Lower lobe of right lung (tissue), 2 donors: ENCODE measurements around the gene ZCCHC3. TPM values are rescaled to one million over a fixed set of nuclear protein-coding genes. Genes with fewer than 3 reads are reported as not detected.

Experiments used
- ATAC-seq, 2 donors: fragments of 200-7000 bp; cut with Tn5 transposase; one replicate each; pipeline ENCODE4 v1.9.1; 2020 to 2022; ENCODE audit warnings: mild to moderate bottlenecking in 2 of 2, moderate library complexity in 2 of 2
- DNase-seq: peaks from one replicate; pipeline ENCODE4 v3.0.0-alpha.2; 2020
- H3K27ac ChIP-seq: fragments of 200-600 bp; one replicate; pipeline ENCODE4 v1.8.0; 2022
- H3K27me3 ChIP-seq: fragments of 200-600 bp; one replicate; pipeline ENCODE4 v1.8.0; 2022; ENCODE audit warnings: low read depth
- H3K36me3 ChIP-seq: fragments of 200-600 bp; one replicate; pipeline ENCODE4 v1.8.0; 2022; ENCODE audit warnings: mild to moderate bottlenecking
- H3K4me1 ChIP-seq: fragments of 200-600 bp; one replicate; pipeline ENCODE4 v1.8.0; 2022
- H3K4me3 ChIP-seq: fragments of 200-600 bp; one replicate; pipeline ENCODE4 v1.8.0; 2022; ENCODE audit warnings: mild to moderate bottlenecking
- H3K9me3 ChIP-seq: fragments of 200-600 bp; one replicate; pipeline ENCODE4 v1.8.0; 2022
- intact Hi-C: fragments of 100-400 bp; cut with DNase I; formaldehyde crosslinking; loops from one replicate; pipeline ENCODE4 v1.11.0; 2022
- total RNA-seq: library from RNA; stranded (reverse); fragmentation: NEBNext Ultra II Directional; extraction: Animal tissue kit (Norgen Biotek cat#: 25700); gene quantifications from one replicate; pipeline ENCODE4 v1.2.1, GENCODE V29; 2021
- TF ChIP-seq, protein P1 (sequence below): fragments of 200-600 bp; IDR thresholded peaks from one replicate; pipeline ENCODE4 v1.8.0; 2022; ENCODE audit warnings: antibody characterized with exemption, mild to moderate bottlenecking
- donor health status: DM: no; HTN: yes; CAD: no; lungs with severe emphysema.

The ZCCHC3 gene
- total RNA-seq, 1 donor from 2014 or later: 15.6 TPM

DNA sequence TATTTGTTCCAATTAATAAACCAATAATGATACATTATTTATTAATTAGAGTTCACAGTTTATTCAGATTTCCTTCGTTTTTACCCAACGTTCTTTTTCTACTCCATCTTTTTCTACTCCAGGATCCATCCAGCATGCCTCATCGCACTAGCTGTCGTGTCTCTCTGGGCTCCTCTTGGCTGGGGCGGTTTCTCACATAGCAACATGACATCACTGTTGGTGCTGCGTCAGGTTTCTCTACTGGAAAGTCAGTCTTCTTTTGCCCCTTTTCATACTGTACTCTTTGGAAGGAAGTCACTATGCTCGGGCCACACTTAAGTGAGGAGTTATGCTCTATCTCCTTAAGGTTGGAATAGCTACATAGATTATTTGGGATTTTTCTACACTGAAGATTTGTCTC lies 14.2 kb downstream of the ZCCHC3 start:
- TF ChIP-seq, protein P1, sequence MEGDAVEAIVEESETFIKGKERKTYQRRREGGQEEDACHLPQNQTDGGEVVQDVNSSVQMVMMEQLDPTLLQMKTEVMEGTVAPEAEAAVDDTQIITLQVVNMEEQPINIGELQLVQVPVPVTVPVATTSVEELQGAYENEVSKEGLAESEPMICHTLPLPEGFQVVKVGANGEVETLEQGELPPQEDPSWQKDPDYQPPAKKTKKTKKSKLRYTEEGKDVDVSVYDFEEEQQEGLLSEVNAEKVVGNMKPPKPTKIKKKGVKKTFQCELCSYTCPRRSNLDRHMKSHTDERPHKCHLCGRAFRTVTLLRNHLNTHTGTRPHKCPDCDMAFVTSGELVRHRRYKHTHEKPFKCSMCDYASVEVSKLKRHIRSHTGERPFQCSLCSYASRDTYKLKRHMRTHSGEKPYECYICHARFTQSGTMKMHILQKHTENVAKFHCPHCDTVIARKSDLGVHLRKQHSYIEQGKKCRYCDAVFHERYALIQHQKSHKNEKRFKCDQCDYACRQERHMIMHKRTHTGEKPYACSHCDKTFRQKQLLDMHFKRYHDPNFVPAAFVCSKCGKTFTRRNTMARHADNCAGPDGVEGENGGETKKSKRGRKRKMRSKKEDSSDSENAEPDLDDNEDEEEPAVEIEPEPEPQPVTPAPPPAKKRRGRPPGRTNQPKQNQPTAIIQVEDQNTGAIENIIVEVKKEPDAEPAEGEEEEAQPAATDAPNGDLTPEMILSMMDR: no peak
- DNase-seq: no peak
- intact Hi-C loops: no loop called here
- H3K27ac ChIP-seq: no peak overlapping the region
- H3K9me3 ChIP-seq: no peaks in the 10 kb centered on the region
- no peak for ATAC-seq
- H3K4me1 ChIP-seq: peaks cover 26% of the 10 kb centered on the region
- H3K4me3 ChIP-seq: no peak overlapping the region
- no peaks in the 10 kb centered on the region for H3K36me3 ChIP-seq
- no peaks in the 10 kb centered on the region for H3K27me3 ChIP-seq

DNA sequence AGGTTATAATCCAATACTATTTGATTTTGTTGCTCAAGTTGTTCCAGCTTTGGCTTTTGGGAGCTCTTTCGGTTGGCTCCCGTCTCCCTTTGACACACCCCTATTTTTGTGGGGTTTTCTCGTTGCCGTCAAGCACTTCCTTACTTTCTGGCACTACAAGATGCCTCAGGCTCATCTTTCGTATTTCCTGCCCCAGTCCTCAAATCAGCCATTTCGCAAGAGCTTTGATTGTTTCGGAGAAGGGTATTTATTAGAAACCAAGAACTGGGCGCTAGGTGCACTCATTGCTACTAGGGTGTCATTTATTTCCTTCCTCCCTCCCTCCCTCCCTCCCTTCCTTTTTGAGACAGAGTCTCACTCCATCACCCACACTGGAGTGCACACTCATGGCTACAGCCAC lies 14.7 kb downstream of the ZCCHC3 start:
- peaks cover 26% of the 10 kb centered on the region for H3K4me1 ChIP-seq
- H3K27ac ChIP-seq: no peak overlapping the region
- intact Hi-C loops: no loop called here
- DNase-seq (no peak), ATAC-seq (no peak)
- H3K9me3 ChIP-seq: no peaks in the 10 kb centered on the region
- no peaks in the 10 kb centered on the region for H3K36me3 ChIP-seq
- TF ChIP-seq, protein P1: no peak
- H3K27me3 ChIP-seq: no peaks in the 10 kb centered on the region
- no peak overlapping the region for H3K4me3 ChIP-seq

DNA sequence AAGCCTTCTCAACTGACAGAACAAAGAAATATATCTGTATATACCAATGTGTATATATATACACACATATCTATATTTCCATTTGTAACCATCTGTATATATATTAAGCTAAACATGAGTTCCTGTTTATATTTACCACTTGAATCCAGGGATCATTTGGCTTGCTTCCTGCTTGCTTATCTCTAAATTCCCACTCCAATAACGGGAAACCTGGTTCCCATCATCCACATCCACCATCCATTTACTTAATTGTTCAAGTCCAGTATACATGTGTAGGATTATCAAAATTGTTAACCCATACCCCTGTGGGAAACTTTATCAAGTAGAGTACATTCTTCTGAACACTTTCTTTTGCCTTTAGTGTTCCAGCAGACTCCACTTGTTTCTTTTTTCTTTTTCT lies 15.5 kb downstream of the ZCCHC3 start:
- H3K27ac ChIP-seq: no peak overlapping the region
- peaks cover 26% of the 10 kb centered on the region for H3K4me1 ChIP-seq
- TF ChIP-seq, protein P1: no peak
- intact Hi-C loops: no loop called here
- no peak overlapping the region for H3K4me3 ChIP-seq
- H3K36me3 ChIP-seq: no peaks in the 10 kb centered on the region
- H3K27me3 ChIP-seq: no peaks in the 10 kb centered on the region
- H3K9me3 ChIP-seq: no peaks in the 10 kb centered on the region
- DNase-seq (no peak), ATAC-seq (no peak)

DNA sequence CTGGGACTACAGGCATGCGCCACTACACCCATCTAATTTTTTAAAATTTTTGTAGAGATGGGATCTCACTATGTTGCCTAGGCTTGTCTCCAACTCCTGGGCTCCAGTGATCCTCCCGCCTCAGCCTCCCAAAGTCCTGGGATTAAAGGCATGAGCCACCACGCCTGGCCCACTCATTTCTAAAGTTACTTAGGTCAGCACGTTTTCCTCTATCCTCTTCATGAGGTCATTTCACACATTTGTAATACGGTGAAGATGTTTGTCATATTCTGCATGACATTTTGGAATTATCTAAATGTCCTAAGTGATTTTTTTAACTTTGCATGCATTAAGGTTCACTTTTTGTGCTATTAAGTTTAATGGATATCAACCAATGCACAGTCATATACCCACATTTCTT lies 16.0 kb downstream of the ZCCHC3 start:
- H3K36me3 ChIP-seq: no peaks in the 10 kb centered on the region
- ATAC-seq (no peak), DNase-seq (no peak)
- no peaks in the 10 kb centered on the region for H3K27me3 ChIP-seq
- TF ChIP-seq, protein P1: no peak
- no peaks in the 10 kb centered on the region for H3K9me3 ChIP-seq
- intact Hi-C loops: no loop called here
- H3K4me1 ChIP-seq: peaks cover 25% of the 10 kb centered on the region
- no peak overlapping the region for H3K27ac ChIP-seq
- no peak overlapping the region for H3K4me3 ChIP-seq

DNA sequence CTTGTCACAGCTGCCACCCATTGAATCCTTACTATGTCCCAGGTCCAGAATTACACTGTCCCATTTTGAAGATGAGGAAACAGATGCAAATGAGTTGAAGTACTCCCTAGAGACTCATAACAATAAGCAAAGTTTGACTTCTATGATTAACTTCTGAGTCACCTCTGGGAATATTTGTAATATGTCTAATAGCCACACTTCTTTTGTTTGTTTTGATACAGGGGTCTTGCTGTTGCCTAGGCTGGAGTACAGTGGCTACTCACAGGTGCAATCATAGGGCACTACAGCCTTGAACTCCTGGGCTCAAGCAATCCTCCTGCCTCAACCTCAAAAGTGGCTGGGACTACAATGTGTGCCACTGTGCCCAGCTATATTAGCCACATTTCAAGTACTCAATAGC lies 16.6 kb downstream of the ZCCHC3 start:
- Histone ChIP-seq H3K36me3 (no peaks in the 10 kb centered on the region), H3K27ac (no peak overlapping the region), H3K4me3 (no peak overlapping the region), H3K4me1 (peaks cover 20% of the 10 kb centered on the region), H3K27me3 (no peaks in the 10 kb centered on the region), H3K9me3 (no peaks in the 10 kb centered on the region)
- TF ChIP-seq, protein P1: no peak
- ATAC-seq (no peak), DNase-seq (no peak)
- intact Hi-C loops: no loop called here
